H1 (cell line): ENCODE results near the gene ATP6V1F. TPM values are rescaled to one million over a fixed set of nuclear protein-coding genes. Genes with fewer than 3 reads are reported as not detected.

Source experiments
- CTCF ChIA-PET: fragments of 300-600 bp; sonication (Branson Sonifier 250); formaldehyde crosslinking; loops from one replicate; lab custom pipeline; 2021; ENCODE audit not compliant: partially characterized antibody; lab: Charles Lee
- POLR2A ChIA-PET: fragments of 300-600 bp; sonication (Branson Sonifier 250); formaldehyde crosslinking; loops from one replicate; lab custom pipeline; 2021; ENCODE audit warnings: inconsistent platforms; ENCODE audit not compliant: partially characterized antibody; lab: Charles Lee
- DNase-seq, 2 experiments: peaks; one replicate each; pipeline versions ENCODE4 v3.0.0 to v3.0.0-alpha.2; 2010 to 2022; ENCODE audit warnings: low spot score in 2 of 2, low read depth in 1 of 2, mixed read lengths in 1 of 2
- FAIRE-seq: peaks from 2 replicates; lab custom pipeline; 2011; peaks lifted over from hg19 to GRCh38; lab: Jason Lieb, UNC
- H2AFZ ChIP-seq: 2 replicates; pipeline ENCODE4 v1.8.1; 2012; ENCODE audit warnings: low read length, inconsistent platforms
- H2AK5ac ChIP-seq: 2 replicates; pipeline ENCODE4 v1.6.1; 2013; ENCODE audit warnings: low read depth, low read length
- H2BK120ac ChIP-seq: replicated peaks from 2 replicates; pipeline ENCODE3; 2013; ENCODE audit warnings: low read depth, low read length, inconsistent platforms
- H2BK12ac ChIP-seq: 2 replicates; pipeline ENCODE4 v1.6.1; 2013; ENCODE audit warnings: low read depth, low read length
- H2BK15ac ChIP-seq: 2 replicates; pipeline ENCODE4 v1.6.1; 2013; ENCODE audit warnings: low read length
- H2BK20ac ChIP-seq: 2 replicates; pipeline ENCODE4 v1.6.1; 2013; ENCODE audit warnings: low read length
- H2BK5ac ChIP-seq: 2 replicates; pipeline ENCODE4 v1.6.1; 2013; ENCODE audit warnings: low read depth, low read length
- H3K14ac ChIP-seq: 2 replicates; pipeline ENCODE4 v1.6.1; 2013; ENCODE audit warnings: inconsistent platforms; ENCODE audit not compliant: insufficient read length
- H3K18ac ChIP-seq: 2 replicates; pipeline ENCODE4 v1.6.1; 2013; ENCODE audit warnings: low read length; ENCODE audit errors: extremely low read depth
- H3K23ac ChIP-seq: 2 replicates; pipeline ENCODE4 v1.6.1; 2013; ENCODE audit warnings: inconsistent platforms; ENCODE audit not compliant: insufficient read length
- H3K23me2 ChIP-seq: 2 replicates; pipeline ENCODE4 v1.6.1; 2013; ENCODE audit warnings: low read depth, low read length
- H3K27ac ChIP-seq: 2 replicates; pipeline ENCODE4 v1.6.1; 2011; ENCODE audit warnings: low read depth, low read length, inconsistent platforms
- H3K27me3 ChIP-seq, 4 experiments: replicated peaks in 1 of 4; 1 replicate in 1 of 4; 2 replicates in 3 of 4; pipeline versions ENCODE4 v1.6.1 to v1.8.1; 2011 to 2013; ENCODE audit warnings: low read length in 3 of 4, mild to moderate bottlenecking in 3 of 4, inconsistent platforms in 2 of 4, mixed read lengths in 2 of 4, moderate library complexity in 1 of 4; ENCODE audit not compliant: control insufficient read depth in 3 of 4, insufficient read depth in 3 of 4; ENCODE audit errors: extremely low read depth in 1 of 4
- H3K36me3 ChIP-seq, 4 experiments: 2 replicates each; pipeline versions ENCODE4 v1.6.1 to v1.8.1; 2011 to 2013; ENCODE audit warnings: mild to moderate bottlenecking in 4 of 4, low read length in 3 of 4, moderate library complexity in 2 of 4, control low read depth in 1 of 4, inconsistent platforms in 1 of 4; ENCODE audit not compliant: insufficient read depth in 4 of 4, control insufficient read depth in 2 of 4
- H3K4ac ChIP-seq: replicated peaks from 2 replicates; pipeline ENCODE3; 2013; ENCODE audit warnings: low read length, low read depth, mixed read lengths, inconsistent platforms; ENCODE audit not compliant: insufficient read length
- H3K4me1 ChIP-seq, 4 experiments: replicated peaks in 1 of 4; 1 replicate in 1 of 4; 2 replicates in 3 of 4; pipeline versions ENCODE4 v1.6.1 to v1.8.1; 2011 to 2013; ENCODE audit warnings: low read length in 3 of 4, inconsistent platforms in 2 of 4, mixed read lengths in 1 of 4; ENCODE audit not compliant: insufficient read depth in 4 of 4, control insufficient read depth in 3 of 4
- H3K4me2 ChIP-seq, 2 experiments: 2 replicates each; pipeline versions ENCODE4 v1.6.1 to v1.8.1; 2011 to 2013; ENCODE audit warnings: low read depth in 2 of 2, low read length in 2 of 2, control low read depth in 1 of 2, inconsistent platforms in 1 of 2, mild to moderate bottlenecking in 1 of 2; ENCODE audit not compliant: insufficient read depth in 1 of 2
- H3K4me3 ChIP-seq, 4 experiments: fragments of 200-600, 300-600 bp in 1 of 4; sonication (generic), shearing (Covaris generic), sonication (Bioruptor Twin) in 1 of 4; 2 replicates each; pipeline versions ENCODE4 v1.5.1 to v1.8.1; 2011 to 2016; ENCODE audit warnings: low read length in 4 of 4, low read depth in 3 of 4, control low read depth in 2 of 4, inconsistent platforms in 2 of 4, mild to moderate bottlenecking in 2 of 4, mixed read lengths in 1 of 4, moderate library complexity in 1 of 4; ENCODE audit not compliant: insufficient read depth in 2 of 4; ENCODE audit errors: extremely low read depth in 1 of 4
- H3K56ac ChIP-seq: replicated peaks from 2 replicates; pipeline ENCODE3; 2013; ENCODE audit warnings: low read depth, mild to moderate bottlenecking, mixed read lengths, low read length, inconsistent platforms; ENCODE audit not compliant: insufficient read length
- H3K79me1 ChIP-seq: 2 replicates; pipeline ENCODE4 v1.6.1; 2013; ENCODE audit warnings: low read depth, low read length, control low read depth
- H3K79me2 ChIP-seq, 2 experiments: 2 replicates each; pipeline versions ENCODE4 v1.6.1 to v1.8.1; 2012 to 2013; ENCODE audit warnings: low read length in 2 of 2, mild to moderate bottlenecking in 2 of 2, inconsistent platforms in 1 of 2; ENCODE audit not compliant: insufficient read depth in 2 of 2, control insufficient read depth in 1 of 2
- H3K9ac ChIP-seq, 4 experiments: replicated peaks in 1 of 4; 1 replicate in 1 of 4; 2 replicates in 3 of 4; pipeline versions ENCODE4 v1.6.1 to v1.8.1; 2011 to 2013; ENCODE audit warnings: low read depth in 3 of 4, low read length in 3 of 4, control low read depth in 2 of 4, mild to moderate bottlenecking in 2 of 4, moderate library complexity in 2 of 4, inconsistent platforms in 1 of 4; ENCODE audit errors: extremely low read depth in 1 of 4
- H3K9me3 ChIP-seq, 2 experiments: 2 replicates each; pipeline versions ENCODE4 v1.6.1 to v1.8.1; 2012 to 2013; ENCODE audit warnings: mild to moderate bottlenecking in 2 of 2, moderate library complexity in 2 of 2, control low read depth in 1 of 2, inconsistent platforms in 1 of 2, low read depth in 1 of 2, low read length in 1 of 2, mixed read lengths in 1 of 2; ENCODE audit not compliant: insufficient read depth in 2 of 2
- H4K20me1 ChIP-seq, 2 experiments: replicated peaks in 1 of 2; 2 replicates each; pipeline versions ENCODE3 to v1.8.1; 2011 to 2013; ENCODE audit warnings: inconsistent platforms in 2 of 2, low read length in 2 of 2, mild to moderate bottlenecking in 1 of 2; ENCODE audit not compliant: insufficient read depth in 2 of 2, control insufficient read depth in 1 of 2
- H4K5ac ChIP-seq: 2 replicates; pipeline ENCODE4 v1.6.1; 2013; ENCODE audit warnings: low read length, low read depth, mixed read lengths, inconsistent platforms; ENCODE audit not compliant: insufficient read length
- H4K8ac ChIP-seq: 2 replicates; pipeline ENCODE4 v1.8.0; 2013; ENCODE audit warnings: mild to moderate bottlenecking, moderate library complexity, low read length, inconsistent platforms; ENCODE audit not compliant: insufficient read depth; ENCODE audit errors: extremely low read depth
- H4K91ac ChIP-seq: replicated peaks from 2 replicates; pipeline ENCODE3; 2013; ENCODE audit warnings: low read length, mixed read lengths, inconsistent platforms; ENCODE audit not compliant: insufficient read length
- ATF2 ChIP-seq: IDR thresholded peaks from 2 replicates; pipeline ENCODE4 v1.6.1; 2012; ENCODE audit warnings: low read length, inconsistent platforms
- CBX5 ChIP-seq: fragments of 300-800, 300-1000 bp; sonication (generic); IDR thresholded peaks from 2 replicates; pipeline ENCODE4 v1.7.1; 2016; ENCODE audit warnings: antibody characterized with exemption, low read length, low read depth
- EGR1 ChIP-seq: IDR thresholded peaks from 2 replicates; pipeline ENCODE4 v1.6.1; 2011; ENCODE audit warnings: low read depth, low read length, borderline replicate concordance
- HDAC2 ChIP-seq, 2 experiments: fragments of 300-600 bp in 1 of 2; sonication (generic) in 1 of 2; IDR thresholded peaks; 2 replicates each; pipeline ENCODE4 v1.6.1; 2011 to 2012; ENCODE audit warnings: low read depth in 2 of 2, low read length in 2 of 2, mild to moderate bottlenecking in 2 of 2, moderate library complexity in 2 of 2, borderline replicate concordance in 1 of 2, inconsistent platforms in 1 of 2
- JUND ChIP-seq: IDR thresholded peaks from 2 replicates; pipeline ENCODE4 v1.6.1; 2011; ENCODE audit warnings: mild to moderate bottlenecking, improper control_type of control experiment, low read length
- NANOG ChIP-seq: IDR thresholded peaks from 2 replicates; pipeline ENCODE4 v1.6.1; 2011; ENCODE audit warnings: low read length, low read depth, mild to moderate bottlenecking, inconsistent platforms; ENCODE audit not compliant: insufficient read depth, poor library complexity, severe bottlenecking
- SIRT6 ChIP-seq: IDR thresholded peaks from one replicate; pipeline ENCODE4 v1.7.1; 2012; ENCODE audit warnings: low read length, inconsistent platforms
- SIX5 ChIP-seq: IDR thresholded peaks from 2 replicates; pipeline ENCODE4 v1.6.1; 2011; ENCODE audit warnings: mild to moderate bottlenecking, low read depth, low read length
- SP4 ChIP-seq: IDR thresholded peaks from 2 replicates; pipeline ENCODE4 v1.6.1; 2012; ENCODE audit warnings: low read length, inconsistent platforms
- WGBS, 2 experiments: shearing (Covaris generic) in 1 of 2; methylation state at CpG; one replicate each; pipeline versions ENCODE4 v1.1.6 to v1.1.7; 2013 to 2015; ENCODE audit warnings: low lambda C conversion rate in 2 of 2, mixed read lengths in 2 of 2, inconsistent platforms in 1 of 2, low coverage in 1 of 2, missing lambda C conversion rate in 1 of 2; ENCODE audit not compliant: insufficient replicate concordance in 2 of 2, insufficient coverage in 1 of 2, insufficient read length in 1 of 2; ENCODE audit errors: extremely low coverage in 1 of 2, missing lambda C conversion rate in 1 of 2; 5-methylcytosine and 5-hydroxymethylcytosine counted together
- polyA plus RNA-seq, 7 experiments: library from polyadenylated mRNA; depleted of rRNA in 3 of 7; stranded (reverse) in 5 of 7; unstranded in 2 of 7; fragments of >200 nt in 5 of 7; fragments of 200-250 nt in 2 of 7; gene quantifications; 1 replicate in 5 of 7; 2 replicates in 1 of 7; 4 replicates in 1 of 7; pipeline versions ENCODE4 v1.2.1 to v1.2.3, GENCODE V29; 2011 to 2013; ENCODE audit warnings: missing spikeins in 2 of 7, mixed read lengths in 2 of 7
- total RNA-seq: library from RNA; stranded (reverse); fragmentation: NEBNext Ultra II Directional; extraction: Animal tissue kit (Norgen Biotek cat#: 25700); gene quantifications from 2 replicates; pipeline ENCODE4 v1.2.1, GENCODE V29; 2021
- TF ChIP-seq, protein P1 (sequence below), 3 experiments: IDR thresholded peaks; 1 replicate in 2 of 3; 2 replicates in 1 of 3; pipeline versions ENCODE4 v1.5.1 to v1.6.1; 2011; ENCODE audit warnings: low read length in 3 of 3, mild to moderate bottlenecking in 3 of 3, inconsistent platforms in 2 of 3, low read depth in 1 of 3, moderate library complexity in 1 of 3; ENCODE audit not compliant: insufficient read depth in 1 of 3; ENCODE audit errors: control extremely low read depth in 1 of 3

ATP6V1F gene
- total and polyA plus RNA-seq, 2 of the 8 experiments (the other 6 are each of a cell fraction or from before 2014, with no cell fraction given), result 104 to 318 TPM

- peaks cover 0 to 30% (median 4%) of the 10 kb centered on the region in 4 experiments; a peak in 4 of 8 replicates for H3K36me3 ChIP-seq
- no peak overlapping the region for H4K8ac ChIP-seq
- H3K4me1 ChIP-seq, result peaks cover 3 to 9% (median 4%) of the 10 kb centered on the region in 4 experiments; a peak in 6 of 7 replicates
- POLR2A ChIA-PET, result no interaction called here
- no peak overlapping the region for H3K9ac ChIP-seq
- H3K79me1 ChIP-seq, result no peaks in the 10 kb centered on the region
- no peak overlapping the region for H2BK20ac ChIP-seq
- DNase-seq, result no peak
- no peak overlapping the region for H2BK12ac ChIP-seq
- H4K91ac ChIP-seq, result no peak overlapping the region
- no peak overlapping the region for H3K4ac ChIP-seq
- H3K9me3 ChIP-seq, result no peaks in the 10 kb centered on the region
- H3K79me2 ChIP-seq, result no peaks in the 10 kb centered on the region
- no peak overlapping the region for H2BK120ac ChIP-seq
- H2AK5ac ChIP-seq, result no peak overlapping the region
- no peak overlapping the region for H2BK15ac ChIP-seq
- H3K4me2 ChIP-seq, result no peak overlapping the region
- H3K14ac ChIP-seq, result no peak overlapping the region
- CTCF ChIA-PET, result interaction anchor here (0.9 to 2.4 kb wide), 7 partner anchors 9 to 69 kb away, joined by 3 to 10 read pairs (median 4); partner anchors contain the start of gene ATP6V1F
- H3K18ac ChIP-seq, result no peak overlapping the region
- no peaks in the 10 kb centered on the region for H3K23me2 ChIP-seq
- H3K56ac ChIP-seq, result no peak overlapping the region
- FAIRE-seq, result no peak
- WGBS, 2 experiments, result 89% methylated on average over 6 of the region's 6 CpGs; no CpG with 5 or more reads in 1 of the 2 experiments
- H4K20me1 ChIP-seq, result no peaks in the 10 kb centered on the region
- H2AFZ ChIP-seq, result no peak overlapping the region
- H3K4me3 ChIP-seq, result no peak overlapping the region
- no peak overlapping the region for H4K5ac ChIP-seq
- H3K27me3 ChIP-seq, result no peaks in the 10 kb centered on the region
- H2BK5ac ChIP-seq, result no peak overlapping the region
- no peak overlapping the region for H3K23ac ChIP-seq
- no peak overlapping the region for H3K27ac ChIP-seq
- TF ChIP-seq ATF2, result no peak
- TF ChIP-seq JUND, result no peak
- no peak for TF ChIP-seq SIRT6
- no peak for TF ChIP-seq HDAC2 (IDR thresholded peaks at IDR 0.05; ENCODE audit: borderline replicate concordance in 1 of 2, low read depth in 2 of 2, low read length in 2 of 2)
- TF ChIP-seq CBX5, result no peak
- TF ChIP-seq, protein P1, sequence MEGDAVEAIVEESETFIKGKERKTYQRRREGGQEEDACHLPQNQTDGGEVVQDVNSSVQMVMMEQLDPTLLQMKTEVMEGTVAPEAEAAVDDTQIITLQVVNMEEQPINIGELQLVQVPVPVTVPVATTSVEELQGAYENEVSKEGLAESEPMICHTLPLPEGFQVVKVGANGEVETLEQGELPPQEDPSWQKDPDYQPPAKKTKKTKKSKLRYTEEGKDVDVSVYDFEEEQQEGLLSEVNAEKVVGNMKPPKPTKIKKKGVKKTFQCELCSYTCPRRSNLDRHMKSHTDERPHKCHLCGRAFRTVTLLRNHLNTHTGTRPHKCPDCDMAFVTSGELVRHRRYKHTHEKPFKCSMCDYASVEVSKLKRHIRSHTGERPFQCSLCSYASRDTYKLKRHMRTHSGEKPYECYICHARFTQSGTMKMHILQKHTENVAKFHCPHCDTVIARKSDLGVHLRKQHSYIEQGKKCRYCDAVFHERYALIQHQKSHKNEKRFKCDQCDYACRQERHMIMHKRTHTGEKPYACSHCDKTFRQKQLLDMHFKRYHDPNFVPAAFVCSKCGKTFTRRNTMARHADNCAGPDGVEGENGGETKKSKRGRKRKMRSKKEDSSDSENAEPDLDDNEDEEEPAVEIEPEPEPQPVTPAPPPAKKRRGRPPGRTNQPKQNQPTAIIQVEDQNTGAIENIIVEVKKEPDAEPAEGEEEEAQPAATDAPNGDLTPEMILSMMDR (IDR thresholded peaks at IDR 0.05; ENCODE audit: control extremely low read depth in 1 of 3, insufficient read depth in 1 of 3, low read depth in 1 of 3, low read length in 3 of 3), result no peak
- TF ChIP-seq SP4, result no peak
- no peak for TF ChIP-seq EGR1
- TF ChIP-seq NANOG, result no peak
- TF ChIP-seq SIX5, result no peak
Observed at GRCh38 chr7:128814499-128814898, 48.2 kb upstream of the ATP6V1F start.
